CD4-positive, alpha-beta T cell treated with Interleukin-12 subunit alpha and Interleukin-12 subunit beta, for 1 hour (primary cell): Measurements from ENCODE around the gene SELENOO.

Experiments
- DNase-seq: peaks from one replicate; pipeline ENCODE4 v3.0.0-alpha.2; 2020

Gene SELENOO

GRCh38 chr22:50243685-50244419 is 43.0 kb downstream of the SELENOO start:
- no peak for DNase-seq

DNA sequence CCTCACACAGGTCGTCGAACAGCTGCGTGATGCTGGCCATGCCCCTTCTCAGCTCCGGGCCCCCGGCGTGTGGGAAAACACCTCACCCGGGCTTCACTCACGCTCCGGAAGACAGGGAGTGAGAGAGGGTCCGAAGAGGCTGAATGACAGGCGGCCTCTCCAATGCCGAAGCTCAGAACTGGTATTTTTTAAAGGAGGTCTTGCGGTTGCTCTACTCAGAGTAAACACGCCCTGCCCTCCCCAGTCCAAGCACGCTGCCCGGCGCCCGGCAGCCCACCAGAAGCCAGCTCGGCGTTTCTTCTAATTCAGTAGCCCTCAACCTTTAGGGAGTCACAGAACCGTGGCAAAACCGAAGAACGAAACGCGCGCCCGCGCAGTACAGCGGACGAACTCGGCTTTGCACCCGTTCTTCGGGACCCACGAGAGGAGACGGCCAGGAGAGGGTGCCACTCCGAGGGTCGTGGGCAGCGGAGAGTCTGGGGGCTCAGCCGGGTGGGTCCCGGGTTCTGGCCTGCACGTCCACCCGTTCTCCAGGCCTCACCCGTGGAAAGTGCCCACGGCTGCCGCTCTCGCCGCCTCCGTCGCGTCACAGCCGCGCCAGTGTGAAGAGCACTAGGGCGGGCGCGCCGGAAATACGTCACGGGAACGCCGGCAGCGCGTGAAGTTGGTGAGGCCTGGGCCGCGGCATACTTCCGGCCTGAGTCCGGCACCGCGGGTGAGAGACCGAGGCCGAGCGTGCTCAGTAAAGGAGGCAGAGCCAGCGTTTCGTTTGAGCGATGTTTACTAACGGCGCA is 43.8 kb downstream of the SELENOO start, which contains the start of gene TUBGCP6:
TUBGCP6 (minus strand) TSS at position 604 of the 794 bp plus-strand sequence; CDS start at position 40, 564 bp downstream.
- peak; percentile 92 for DNase-seq

DNA sequence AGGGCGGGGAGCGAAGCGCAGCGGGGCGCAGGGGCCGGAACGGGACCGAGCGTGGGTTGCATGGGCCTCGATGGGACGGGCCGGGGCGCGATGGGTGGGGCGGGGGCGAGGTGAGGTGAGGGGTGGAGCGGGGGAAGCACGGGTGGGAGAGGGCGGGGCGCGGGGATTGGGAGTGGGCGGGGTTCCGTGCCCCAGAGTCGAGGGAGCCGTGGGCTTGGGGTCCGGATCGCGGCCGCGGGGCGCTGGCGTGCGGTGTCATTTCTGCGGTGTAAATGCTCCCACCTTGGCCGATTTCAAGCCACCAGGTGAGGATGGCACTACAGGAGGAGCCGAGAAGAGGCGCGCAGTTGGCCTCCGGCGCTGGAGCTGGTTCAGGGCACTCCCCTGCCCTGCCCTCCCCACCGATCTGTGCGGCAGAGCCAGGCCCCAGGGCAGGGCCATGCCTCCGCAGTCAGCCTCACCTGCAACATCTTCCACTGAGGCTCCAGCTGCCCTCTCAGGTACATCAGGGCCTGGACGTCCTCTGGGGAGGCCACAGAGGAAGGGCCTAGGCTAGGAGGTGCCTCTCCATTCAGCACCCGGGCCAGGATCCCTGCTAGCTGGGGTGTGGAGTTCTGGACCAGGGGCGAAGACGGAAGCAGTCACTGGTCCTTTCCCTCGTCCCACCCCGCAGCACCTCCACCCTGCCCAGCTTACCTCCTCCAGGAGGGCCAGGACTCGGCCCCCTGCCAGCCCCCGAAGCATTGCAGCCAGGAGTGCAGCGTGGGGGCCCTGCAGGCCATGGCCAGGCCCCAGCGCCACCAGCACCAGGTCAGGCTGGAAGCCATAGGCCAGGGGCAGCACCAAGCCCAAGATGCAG is 44.6 kb downstream of the SELENOO start:
- no peak for DNase-seq

- no peak for DNase-seq
Measured at GRCh38 chr22:50246242-50247175, 45.7 kb downstream of the SELENOO start.

DNA sequence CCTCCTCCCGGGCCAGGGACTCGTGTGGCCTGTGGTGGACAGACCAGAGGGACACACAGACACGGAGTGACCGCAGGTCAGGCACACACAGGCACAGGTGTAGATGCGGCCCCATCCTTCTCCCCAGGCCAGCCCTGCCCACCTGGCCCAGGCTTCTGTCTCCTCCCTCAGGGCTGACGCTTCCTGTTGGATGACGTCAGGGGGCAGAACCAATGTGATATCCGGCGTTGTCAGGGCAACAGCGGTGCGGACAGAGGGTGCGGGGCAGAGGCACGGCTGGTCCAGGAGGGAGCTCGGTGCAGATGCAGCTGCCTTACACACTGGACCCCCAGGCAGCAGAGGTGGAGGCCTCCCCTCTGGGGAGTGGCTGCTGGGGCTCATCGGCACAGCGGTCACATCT is 46.9 kb downstream of the SELENOO start:
- DNase-seq, result peak; percentile 81

DNA sequence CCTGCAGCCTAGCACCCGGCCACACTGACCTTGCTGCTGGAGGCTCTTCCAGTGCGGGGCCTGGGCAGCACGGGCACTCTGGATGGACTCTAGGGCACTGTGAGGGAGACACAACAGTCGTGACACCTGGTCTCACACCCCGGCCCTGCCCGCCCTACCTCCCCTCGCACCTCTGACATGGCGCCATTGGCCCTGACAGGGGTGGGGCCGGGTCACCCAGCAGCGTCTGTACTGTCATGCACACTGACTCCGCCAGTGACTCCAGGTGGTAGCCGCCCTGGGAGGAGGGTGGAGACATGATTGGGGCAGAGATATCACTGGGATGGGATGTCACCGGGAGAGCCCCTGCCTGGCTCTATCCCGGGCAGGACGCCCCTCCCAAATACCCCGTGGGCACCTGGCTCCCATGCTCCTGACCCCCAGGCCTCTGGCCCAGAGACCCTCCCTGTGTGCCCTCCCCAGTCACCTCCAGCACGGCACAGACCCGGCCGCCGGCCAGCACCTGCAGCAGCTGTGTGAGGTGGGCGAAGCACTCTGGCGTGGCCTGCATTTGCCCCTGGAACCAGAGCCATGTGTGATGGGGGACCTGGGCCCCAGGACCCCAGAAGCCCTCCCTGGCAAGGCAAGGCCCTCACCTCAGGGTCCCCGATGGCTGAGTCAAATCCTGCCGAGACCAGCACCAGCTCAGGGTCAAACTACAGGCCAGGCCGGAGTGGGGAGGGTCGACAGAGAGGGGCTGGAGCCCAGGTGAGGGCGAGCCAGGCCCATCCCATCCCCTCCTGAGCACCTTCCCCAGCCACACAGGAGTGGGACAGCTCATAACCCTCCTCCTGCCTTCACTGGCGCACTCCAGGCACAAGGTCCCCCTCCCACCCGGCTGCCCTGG is 47.6 kb downstream of the SELENOO start:
- no peak for DNase-seq

- DNase-seq, result no peak
Measured at GRCh38 chr22:50249341-50250248, 48.8 kb downstream of the SELENOO start.

GRCh38 chr22:50250249-50250554 is 49.4 kb downstream of the SELENOO start:
- DNase-seq, result no peak

DNA sequence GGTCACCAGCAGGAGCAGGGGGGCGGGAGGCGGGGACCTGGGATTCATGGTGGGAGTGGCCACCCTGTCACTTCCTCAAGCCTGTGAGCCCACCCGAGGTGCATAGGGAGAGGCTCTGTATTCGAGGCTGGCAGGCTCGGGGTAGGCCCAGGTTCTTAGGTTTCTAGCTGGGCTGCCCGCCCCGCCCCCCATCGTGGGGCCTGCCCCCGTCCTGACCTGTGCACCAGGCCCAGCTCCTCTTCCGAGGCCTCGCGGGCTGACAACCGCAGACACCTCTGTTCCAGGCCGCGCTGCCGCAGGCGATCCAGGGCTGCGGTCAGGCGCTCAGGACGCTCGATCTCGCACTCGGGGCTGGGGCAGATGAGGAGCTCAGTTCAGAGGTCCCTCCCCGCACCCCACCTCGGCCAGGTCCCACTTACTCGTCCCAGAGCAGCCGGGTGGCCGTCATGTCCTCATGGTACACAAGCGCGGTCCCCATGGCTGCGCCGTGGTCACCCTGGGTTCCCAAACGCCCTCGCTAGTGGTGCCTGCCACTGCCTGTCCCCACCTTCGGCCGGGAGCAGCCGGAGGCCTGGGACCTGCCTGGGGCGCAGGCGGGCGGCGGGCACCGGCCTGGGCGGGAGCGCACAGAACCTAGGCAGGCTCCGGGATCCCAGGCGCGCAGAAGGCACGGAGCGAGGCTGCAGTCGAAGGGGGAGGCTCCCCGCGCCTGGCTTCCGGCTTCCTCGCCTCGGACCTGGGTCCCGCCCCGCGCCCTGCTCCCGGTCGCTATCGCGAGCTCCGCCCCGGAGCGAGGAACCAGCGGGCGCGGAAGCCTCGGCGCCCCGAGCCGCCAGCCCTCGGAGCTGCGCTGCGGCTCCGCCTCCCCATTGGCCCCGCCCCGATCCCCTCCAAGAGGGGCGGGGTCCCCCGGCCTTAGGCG is 50.0 kb downstream of the SELENOO start, which contains the start of gene HDAC10:
HDAC10 (minus strand) TSS at position 711 of the 922 bp plus-strand sequence; CDS start at position 478, 233 bp downstream.
- DNase-seq, result peak; percentile 86

- no peak for DNase-seq
Measured at GRCh38 chr22:50251477-50252081, 50.8 kb downstream of the SELENOO start.

- DNase-seq, result peak; percentile 77
Measured at GRCh38 chr22:50252082-50253045, 51.6 kb downstream of the SELENOO start.

GRCh38 chr22:50253046-50253915 is 52.5 kb downstream of the SELENOO start:
- DNase-seq, result no peak

DNA sequence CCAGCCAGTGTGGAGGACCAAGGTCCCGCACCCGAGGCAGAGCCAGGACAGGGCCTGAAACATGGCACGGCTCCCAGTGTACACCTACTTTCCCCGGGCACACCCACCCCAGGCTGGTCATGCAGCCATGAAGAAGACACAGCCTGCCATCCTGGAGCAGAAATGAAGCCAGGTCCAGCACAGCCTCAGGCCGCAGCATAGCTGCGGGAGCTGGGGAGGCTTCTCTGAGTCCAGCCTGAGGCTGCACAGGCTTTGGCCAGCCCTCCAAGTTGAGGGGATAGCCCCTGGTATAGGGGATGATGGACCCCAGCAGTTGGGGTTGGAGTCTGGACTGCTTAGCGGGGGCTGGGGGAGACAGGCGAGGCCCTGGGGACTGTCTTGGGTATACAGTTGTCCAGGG is 53.1 kb downstream of the SELENOO start:
- DNase-seq, result no peak

DNA sequence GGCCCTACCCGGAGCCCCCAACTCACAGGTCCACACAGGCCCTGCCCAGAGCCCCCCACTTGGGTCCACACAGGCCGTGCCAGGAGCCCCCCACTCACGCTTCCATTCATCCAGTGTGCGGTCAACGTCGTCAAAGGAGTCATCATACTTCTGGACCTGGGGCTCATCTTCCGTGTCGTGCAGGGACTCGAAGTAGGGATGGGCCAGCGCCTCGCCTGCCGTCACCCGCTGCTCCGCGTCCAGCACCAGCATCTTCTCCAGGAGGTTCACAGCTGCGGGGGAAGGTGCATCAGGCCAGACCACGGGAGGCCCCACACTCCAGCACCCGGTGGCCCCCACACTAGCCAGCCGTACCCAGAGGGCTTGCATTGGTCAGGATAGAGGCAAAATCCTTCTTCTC is 54.3 kb downstream of the SELENOO start:
- DNase-seq, result no peak

DNA sequence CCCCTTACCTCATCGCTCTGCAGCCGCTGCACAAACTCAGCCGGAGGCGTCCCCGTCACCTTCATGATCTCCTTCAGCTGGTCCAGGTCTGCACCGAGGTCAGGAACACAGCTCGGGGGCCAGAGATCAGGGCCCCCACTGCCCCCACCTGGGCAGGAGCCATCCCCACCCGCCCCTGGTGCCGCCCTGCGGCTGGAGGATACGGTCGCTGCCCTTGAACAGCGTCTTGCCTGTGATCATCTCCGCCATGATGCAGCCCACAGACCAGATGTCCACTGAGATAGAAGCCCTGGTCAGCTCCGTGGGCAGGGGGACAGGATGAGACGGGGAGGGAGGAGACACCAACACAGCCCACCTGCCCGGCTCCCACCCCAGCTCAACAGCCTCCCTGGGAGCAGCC is 54.8 kb downstream of the SELENOO start:
- DNase-seq, result no peak

GRCh38 chr22:50256258-50256862 is 55.5 kb downstream of the SELENOO start:
- DNase-seq, result no peak
